HG03565 (cell line): ENCODE results near the gene PERCC1.
"Not testable (repeated sequence)": the region's sequence is repeated elsewhere in the genome, so short reads cannot be mapped to it uniquely, and the experiment has no call there.

Source experiments
- ATAC-seq: cut with Tn5 transposase; IDR thresholded peaks from one replicate; pipeline ENCODE4 v1.9.1; 2021; ENCODE audit warnings: mild to moderate bottlenecking, moderate library complexity; ENCODE audit not compliant: unreplicated experiment

Gene PERCC1

GRCh38 chr16:1466054-1466453 lies 35.2 kb downstream of the PERCC1 start:
- no peak for ATAC-seq

- no peak for ATAC-seq
Observed at GRCh38 chr16:1466968-1467521, 36.2 kb downstream of the PERCC1 start.

GRCh38 chr16:1468426-1468810 lies 37.5 kb downstream of the PERCC1 start:
- ATAC-seq, result no peak

GRCh38 chr16:1469141-1469540 lies 38.3 kb downstream of the PERCC1 start:
- ATAC-seq, result not testable (repeated sequence)

GRCh38 chr16:1469693-1470201 lies 38.9 kb downstream of the PERCC1 start:
- ATAC-seq, result no peak

GRCh38 chr16:1470481-1471251 lies 39.8 kb downstream of the PERCC1 start:
- ATAC-seq, result no peak

- no peak for ATAC-seq
Observed at GRCh38 chr16:1471569-1472194, 40.8 kb downstream of the PERCC1 start.

GRCh38 chr16:1472974-1473373 lies 42.1 kb downstream of the PERCC1 start:
- no peak for ATAC-seq

GRCh38 chr16:1474082-1474795 lies 43.4 kb downstream of the PERCC1 start:
- no peak for ATAC-seq

GRCh38 chr16:1474796-1475551 lies 44.1 kb downstream of the PERCC1 start, which contains the start of gene CLCN7:
Gene CLCN7 (minus strand): TSS chr16:1475028. CDS start chr16:1474974, 54 bp downstream.
- peak; percentile 80 for ATAC-seq

GRCh38 chr16:1475552-1476114 lies 44.8 kb downstream of the PERCC1 start:
- no peak for ATAC-seq

- no peak for ATAC-seq
Observed at GRCh38 chr16:1477033-1477432, 46.2 kb downstream of the PERCC1 start.

- not testable (repeated sequence) for ATAC-seq
Observed at GRCh38 chr16:1478937-1479336, 48.1 kb downstream of the PERCC1 start.

GRCh38 chr16:1481906-1482835 lies 51.3 kb downstream of the PERCC1 start:
- ATAC-seq, result no peak
